Endothelial cell of umbilical vein (primary cell): Measurements from ENCODE around the gene RAB38. TPM values are rescaled to one million over a fixed set of nuclear protein-coding genes. Genes with fewer than 3 reads are reported as not detected.

Source experiments
- BruUV-seq: library from RNA; stranded (reverse); fragments of 400-500 nt; replicated peaks from 2 replicates; lab custom pipeline; 2021; lab: Mats Ljungman, UMichigan
- CTCF ChIA-PET: fragments of 300-600, 350-600 bp; sonication (Branson Sonifier 250); formaldehyde crosslinking; loops from one replicate; lab custom pipeline; 2021; ENCODE audit warnings: antibody characterized with exemption, inconsistent platforms; lab: Charles Lee
- POLR2A ChIA-PET: fragments of 300-600, 350-600 bp; sonication (Branson Sonifier 250); formaldehyde crosslinking; loops from one replicate; lab custom pipeline; 2021; ENCODE audit warnings: antibody characterized with exemption, inconsistent platforms; lab: Charles Lee
- DNase-seq: peaks from one replicate; pipeline ENCODE4 v3.0.0-alpha.2; 2011; ENCODE audit warnings: low read depth, low spot score
- FAIRE-seq: peaks from 2 replicates; lab custom pipeline; 2011; peaks lifted over from hg19 to GRCh38; lab: Jason Lieb, UNC
- H2AFZ ChIP-seq: 2 replicates; pipeline ENCODE4 v1.6.0; 2012; ENCODE audit warnings: low read depth, low read length, control low read depth, inconsistent platforms
- H3K27ac ChIP-seq: 2 replicates; pipeline ENCODE4 v1.5.1; 2011; ENCODE audit warnings: low read depth, mild to moderate bottlenecking, control low read depth, low read length, moderate library complexity; ENCODE audit not compliant: insufficient read depth
- H3K27me3 ChIP-seq, 2 experiments: 2 replicates each; pipeline versions ENCODE4 v1.6.0 to v1.6.1; 2011; ENCODE audit warnings: low read length in 2 of 2, mixed read lengths in 1 of 2; ENCODE audit not compliant: control insufficient read depth in 2 of 2, insufficient read depth in 2 of 2
- H3K36me3 ChIP-seq, 2 experiments: 2 replicates in 1 of 2; 3 replicates in 1 of 2; pipeline ENCODE4 v1.5.1; 2011; ENCODE audit warnings: low read length in 2 of 2, mild to moderate bottlenecking in 1 of 2, moderate library complexity in 1 of 2; ENCODE audit not compliant: control insufficient read depth in 2 of 2, insufficient read depth in 2 of 2; ENCODE audit errors: extremely low read depth in 1 of 2
- H3K4me1 ChIP-seq: 3 replicates; pipeline ENCODE4 v1.5.1; 2011; ENCODE audit warnings: mild to moderate bottlenecking, low read length; ENCODE audit not compliant: control insufficient read depth, insufficient read depth; ENCODE audit errors: extremely low read depth
- H3K4me2 ChIP-seq: 2 replicates; pipeline ENCODE4 v1.6.1; 2011; ENCODE audit warnings: low read length, control low read depth, mixed read lengths; ENCODE audit not compliant: insufficient read depth
- H3K4me3 ChIP-seq, 3 experiments: fragments of 200-600 bp in 1 of 3; sonication (generic), shearing (Covaris generic) in 1 of 3; replicated peaks in 1 of 3; 2 replicates each; pipeline ENCODE4 v1.5.1; 2011 to 2016; ENCODE audit warnings: control low read depth in 3 of 3, low read length in 3 of 3, mild to moderate bottlenecking in 2 of 3, inconsistent platforms in 1 of 3, low read depth in 1 of 3, moderate library complexity in 1 of 3; ENCODE audit not compliant: insufficient read depth in 1 of 3
- H3K79me2 ChIP-seq: 2 replicates; pipeline ENCODE4 v1.6.0; 2012; ENCODE audit warnings: low read length, inconsistent platforms; ENCODE audit not compliant: control insufficient read depth, insufficient read depth
- H3K9ac ChIP-seq: replicated peaks from 2 replicates; pipeline ENCODE3; 2011; ENCODE audit warnings: low read length, control low read depth; ENCODE audit not compliant: insufficient read depth; ENCODE audit errors: extremely low read depth
- H3K9me1 ChIP-seq: replicated peaks from 3 replicates; pipeline ENCODE4 v1.6.0; 2011; ENCODE audit warnings: mild to moderate bottlenecking, low read length; ENCODE audit not compliant: control insufficient read depth, insufficient read depth; ENCODE audit errors: extremely low read depth
- H3K9me3 ChIP-seq: replicated peaks from 2 replicates; pipeline ENCODE4 v1.5.1; 2012; ENCODE audit warnings: low read length, inconsistent platforms; ENCODE audit not compliant: control insufficient read depth, insufficient read depth
- H4K20me1 ChIP-seq: replicated peaks from 2 replicates; pipeline ENCODE3; 2011; ENCODE audit warnings: mild to moderate bottlenecking, low read length; ENCODE audit not compliant: control insufficient read depth, insufficient read depth; ENCODE audit errors: extremely low read depth
- EZH2 ChIP-seq: IDR thresholded peaks from 2 replicates; pipeline ENCODE4 v1.6.1; 2012; ENCODE audit warnings: borderline replicate concordance, low read depth, mild to moderate bottlenecking, moderate library complexity, low read length, inconsistent platforms; ENCODE audit not compliant: severe bottlenecking
- FOS ChIP-seq: IDR thresholded peaks from 2 replicates; pipeline ENCODE4 v1.6.1; 2011; ENCODE audit warnings: mild to moderate bottlenecking, low read length, moderate library complexity, borderline replicate concordance; ENCODE audit not compliant: insufficient read depth
- GATA2 ChIP-seq: IDR thresholded peaks from 2 replicates; pipeline ENCODE4 v1.7.0; 2011; ENCODE audit warnings: low read depth, mild to moderate bottlenecking, moderate library complexity, mixed read lengths, low read length; ENCODE audit not compliant: insufficient read length, insufficient read depth
- MAX ChIP-seq: IDR thresholded peaks from 2 replicates; pipeline ENCODE4 v1.6.1; 2011; ENCODE audit not compliant: insufficient read depth, insufficient read length
- MYC ChIP-seq: IDR thresholded peaks from one replicate; pipeline ENCODE4 v1.6.1; 2011; ENCODE audit warnings: mild to moderate bottlenecking, low read depth, low read length
- POLR2A ChIP-seq: IDR thresholded peaks from 2 replicates; pipeline ENCODE4 v1.6.1; 2012; ENCODE audit warnings: low read depth, mild to moderate bottlenecking, control low read depth, low read length
- POLR2AphosphoS5 ChIP-seq: IDR thresholded peaks from 2 replicates; pipeline ENCODE4 v1.6.1; 2012; ENCODE audit warnings: low read depth, mild to moderate bottlenecking, control low read depth, low read length, moderate library complexity; ENCODE audit not compliant: insufficient read depth
- dilution Hi-C: fragments of 300-500 bp; cut with MboI; formaldehyde crosslinking; loops from one replicate; pipeline ENCODE4 v1.15.0; 2019; ENCODE audit warnings: low sequenced_read_pairs; ENCODE audit not compliant: extremely low pct_ligation_motif_present
- intact Hi-C: fragments of 100-400 bp; cut with micrococcal nuclease; formaldehyde crosslinking; loops from one replicate; pipeline ENCODE4 v1.10.0; 2022
- polyA plus RNA-seq, 4 experiments: library from polyadenylated mRNA; depleted of rRNA in 3 of 4; stranded (reverse) in 3 of 4; unstranded in 1 of 4; fragments of >200 nt; gene quantifications; 2 replicates each; pipeline versions ENCODE4 v1.2.1 to v1.2.3, GENCODE V29; 2011 to 2012; ENCODE audit warnings: missing spikeins in 1 of 4
- total RNA-seq: library from RNA; stranded (reverse); gene quantifications from 2 replicates; pipeline ENCODE4 v1.2.3, GENCODE V29; 2021
- TF ChIP-seq, protein P1 (sequence below), 2 donors: IDR thresholded peaks; 1 replicate in 1 of 2; 2 replicates in 1 of 2; pipeline ENCODE4 v1.5.1; 2011; ENCODE audit warnings: low read length in 2 of 2, mild to moderate bottlenecking in 2 of 2, moderate library complexity in 2 of 2, control low read depth in 1 of 2, inconsistent platforms in 1 of 2, low read depth in 1 of 2; ENCODE audit not compliant: insufficient read depth in 1 of 2; ENCODE audit errors: extremely low read depth in 1 of 2

The RAB38 gene
- total and polyA plus RNA-seq, 2 donors (not counting 3 experiments of a cell fraction or from before 2014, with no cell fraction given) = 3.0 to 3.6 TPM

GRCh38 chr11:88105951-88106350 is 69.3 kb downstream of the RAB38 start:
- Histone ChIP-seq H3K36me3 (no peaks in the 10 kb centered on the region), H3K9me3 (no peaks in the 10 kb centered on the region), H3K27me3 (no peaks in the 10 kb centered on the region), H4K20me1 (no peaks in the 10 kb centered on the region), H3K27ac (no peak overlapping the region), H3K4me1 (no peaks in the 10 kb centered on the region), H3K9ac (no peak overlapping the region), H3K4me3 (no peak overlapping the region), H3K4me2 (no peak overlapping the region), H3K79me2 (no peaks in the 10 kb centered on the region), H2AFZ (no peak overlapping the region), H3K9me1 (no peaks in the 10 kb centered on the region)
- POLR2A ChIA-PET = no interaction called here
- no peak for DNase-seq
- CTCF ChIA-PET = interaction anchor here (1.1 to 5.6 kb wide), 4 partner anchors 11 to 438 kb away, joined by 3 to 33 read pairs (median 12); no protein-coding TSS in a partner anchor
- FAIRE-seq = no peak
- TF ChIP-seq GATA2 = no peak
- no peak for TF ChIP-seq POLR2AphosphoS5
- TF ChIP-seq, protein P1, sequence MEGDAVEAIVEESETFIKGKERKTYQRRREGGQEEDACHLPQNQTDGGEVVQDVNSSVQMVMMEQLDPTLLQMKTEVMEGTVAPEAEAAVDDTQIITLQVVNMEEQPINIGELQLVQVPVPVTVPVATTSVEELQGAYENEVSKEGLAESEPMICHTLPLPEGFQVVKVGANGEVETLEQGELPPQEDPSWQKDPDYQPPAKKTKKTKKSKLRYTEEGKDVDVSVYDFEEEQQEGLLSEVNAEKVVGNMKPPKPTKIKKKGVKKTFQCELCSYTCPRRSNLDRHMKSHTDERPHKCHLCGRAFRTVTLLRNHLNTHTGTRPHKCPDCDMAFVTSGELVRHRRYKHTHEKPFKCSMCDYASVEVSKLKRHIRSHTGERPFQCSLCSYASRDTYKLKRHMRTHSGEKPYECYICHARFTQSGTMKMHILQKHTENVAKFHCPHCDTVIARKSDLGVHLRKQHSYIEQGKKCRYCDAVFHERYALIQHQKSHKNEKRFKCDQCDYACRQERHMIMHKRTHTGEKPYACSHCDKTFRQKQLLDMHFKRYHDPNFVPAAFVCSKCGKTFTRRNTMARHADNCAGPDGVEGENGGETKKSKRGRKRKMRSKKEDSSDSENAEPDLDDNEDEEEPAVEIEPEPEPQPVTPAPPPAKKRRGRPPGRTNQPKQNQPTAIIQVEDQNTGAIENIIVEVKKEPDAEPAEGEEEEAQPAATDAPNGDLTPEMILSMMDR (IDR thresholded peaks at IDR 0.05; ENCODE audit: extremely low read depth in 1 of 2, insufficient read depth in 1 of 2, low read depth in 1 of 2, low read length in 2 of 2) = no peak
- TF ChIP-seq POLR2A = no peak
- BruUV-seq = no TSS peak
- dilution Hi-C loops = no loop called here
- intact Hi-C loops = loop anchor here (10.0 kb wide), 3 partner anchors 179 to 779 kb away; no protein-coding TSS in a partner anchor

- Histone ChIP-seq H3K4me2 (no peak overlapping the region), H3K36me3 (no peaks in the 10 kb centered on the region), H3K9ac (no peak overlapping the region), H3K79me2 (no peaks in the 10 kb centered on the region), H3K27me3 (no peaks in the 10 kb centered on the region), H3K9me1 (no peaks in the 10 kb centered on the region), H2AFZ (no peak overlapping the region), H4K20me1 (no peaks in the 10 kb centered on the region), H3K27ac (no peak overlapping the region), H3K4me3 (no peak overlapping the region), H3K9me3 (no peaks in the 10 kb centered on the region), H3K4me1 (no peaks in the 10 kb centered on the region)
- no TSS peak for BruUV-seq
- ChIA-PET CTCF (interaction anchor here (5.5 to 5.6 kb wide), 2 partner anchors 89 to 439 kb away, joined by 21 to 33 read pairs; no protein-coding TSS in a partner anchor), POLR2A (no interaction called here)
- no peak for FAIRE-seq
- intact Hi-C loops = loop anchor here (10.0 kb wide), 3 partner anchors 179 to 779 kb away; no protein-coding TSS in a partner anchor
- dilution Hi-C loops = no loop called here
- DNase-seq = no peak
- TF ChIP-seq MAX = no peak
- TF ChIP-seq, protein P1 (IDR thresholded peaks at IDR 0.05; ENCODE audit: extremely low read depth in 1 of 2, insufficient read depth in 1 of 2, low read depth in 1 of 2, low read length in 2 of 2) = no peak
- TF ChIP-seq MYC = no peak
- no peak for TF ChIP-seq POLR2A
- no peak for TF ChIP-seq POLR2AphosphoS5
- TF ChIP-seq FOS = no peak
- no peak for TF ChIP-seq GATA2
- TF ChIP-seq EZH2 = no peak
These were observed 69.7 kb downstream of the RAB38 start for GRCh38 chr11:88105526-88105925.
